PFSK-1 (cell line): ENCODE measurements around the gene BACH1.

Source experiments
- POLR2AphosphoS5 ChIP-seq: IDR thresholded peaks from 2 replicates; pipeline ENCODE4 v1.6.1; 2012; ENCODE audit warnings: low read depth, mild to moderate bottlenecking, control low read depth, low read length, moderate library complexity
- REST ChIP-seq, 2 experiments: IDR thresholded peaks; 2 replicates each; pipeline versions ENCODE4 v1.6.1 to v1.8.0; 2011 to 2012; ENCODE audit warnings: low read depth in 2 of 2, low read length in 2 of 2, control low read depth in 1 of 2, inconsistent platforms in 1 of 2, mild to moderate bottlenecking in 1 of 2, moderate library complexity in 1 of 2; ENCODE audit not compliant: insufficient read depth in 1 of 2
- SIN3A ChIP-seq: IDR thresholded peaks from 2 replicates; pipeline ENCODE4 v1.6.1; 2012; ENCODE audit warnings: mild to moderate bottlenecking, low read length, moderate library complexity, borderline replicate concordance; ENCODE audit not compliant: insufficient read depth
- TAF1 ChIP-seq: IDR thresholded peaks from 2 replicates; pipeline ENCODE4 v1.6.1; 2012; ENCODE audit warnings: low read length, control low read depth, borderline replicate concordance; ENCODE audit not compliant: insufficient read depth

GRCh38 chr21:29261555-29262540 is 36.9 kb upstream of the BACH1 start:
- TF ChIP-seq POLR2AphosphoS5 (no peak), REST (IDR thresholded peaks at IDR 0.05; ENCODE audit: insufficient read depth in 1 of 2, low read depth in 2 of 2, low read length in 2 of 2) (no peak), SIN3A (no peak), TAF1 (no peak)
